ENCODE measurements around the gene EPB41.

- TF ChIP-seq CTCF (IDR thresholded peaks at IDR 0.05) = no peak
- no peak for TF ChIP-seq POLR2A (IDR thresholded peaks at IDR 0.05)
Observed at GRCh38 chr1:29050166-29050565, 135.8 kb downstream of the EPB41 start.
